K562 (cell line): ENCODE results near the gene OR6S1. TPM values are rescaled to one million over a fixed set of nuclear protein-coding genes. Genes with fewer than 3 reads are reported as not detected.

Source experiments
- ATF7 ChIP-seq: fragments of 450-650 bp; IDR thresholded peaks from 2 replicates; pipeline ENCODE4 v1.7.1; 2014; ENCODE audit warnings: mild to moderate bottlenecking, moderate library complexity
- CC2D1A ChIP-seq: fragments of 450-650 bp; IDR thresholded peaks from 2 replicates; pipeline ENCODE4 v1.6.1; 2017; ENCODE audit warnings: mild to moderate bottlenecking
- CTBP1 ChIP-seq: fragments of 450-650 bp; IDR thresholded peaks from 2 replicates; pipeline ENCODE4 v1.6.1; 2016; ENCODE audit warnings: borderline replicate concordance
- DEAF1 ChIP-seq: fragments of 450-650 bp; formaldehyde crosslinking; IDR thresholded peaks from 2 replicates; pipeline ENCODE4 v1.4.0; 2020; ENCODE audit warnings: mild to moderate bottlenecking, moderate library complexity
- FOXJ3 ChIP-seq: sonication (generic); formaldehyde crosslinking; IDR thresholded peaks from 2 replicates; pipeline ENCODE4 v1.4.0; 2020; ENCODE audit warnings: mild to moderate bottlenecking, missing genetic modification reagents
- NKRF ChIP-seq: fragments of 450-650 bp; IDR thresholded peaks from 2 replicates; pipeline ENCODE4 v1.6.1; 2016; ENCODE audit warnings: borderline replicate concordance
- TBP ChIP-seq: optimal IDR thresholded peaks from 2 replicates; pipeline ENCODE3; 2011; ENCODE audit warnings: low read depth, low read length, improper control_type of control experiment
- ZNF764 ChIP-seq: fragments of 250-450 bp; sonication (Bioruptor Pico); IDR thresholded peaks from 2 replicates; pipeline ENCODE4 v1.4.0; 2020; ENCODE audit warnings: low read depth, mild to moderate bottlenecking, moderate library complexity
- ZSCAN32 ChIP-seq: fragments of 450-650 bp; formaldehyde crosslinking; IDR thresholded peaks from 2 replicates; pipeline ENCODE4 v1.4.0; 2020; ENCODE audit warnings: mild to moderate bottlenecking, moderate library complexity
- polyA plus RNA-seq, 8 experiments: library from polyadenylated mRNA; depleted of rRNA in 4 of 8; stranded (reverse) in 5 of 8; unstranded in 3 of 8; fragments of >200 nt; fragmentation: Nextera tagmentation in 2 of 8; fragmentation: Illumina TruSeq in 1 of 8; extraction: Ambion mirVana in 2 of 8; extraction: Trizol in 1 of 8; gene quantifications; 2 replicates each; pipeline versions ENCODE4 v1.2.1 to v1.2.3, GENCODE V29; 2011 to 2014; ENCODE audit warnings: inconsistent platforms in 1 of 8, missing spikeins in 1 of 8
- total RNA-seq, 7 experiments: library from RNA; depleted of rRNA in 6 of 7; stranded (reverse); fragments of >200 nt in 6 of 7; fragmentation: Illumina TruSeq in 2 of 7; extraction: Trizol in 2 of 7; gene quantifications; 2 replicates each; pipeline versions ENCODE4 v1.2.1 to v1.2.3, GENCODE V29; 2011 to 2021; ENCODE audit warnings: low replicate concordance in 1 of 7
- TF ChIP-seq, protein P1 (sequence below): fragments of 450-650 bp; IDR thresholded peaks from 2 replicates; pipeline ENCODE4 v1.6.1; 2016; ENCODE audit warnings: low read depth
- TF ChIP-seq, protein P2 (sequence below): fragments of 450-650 bp; formaldehyde crosslinking; IDR thresholded peaks from 2 replicates; pipeline ENCODE4 v1.4.0; 2020; ENCODE audit warnings: mild to moderate bottlenecking, moderate library complexity
- TF ChIP-seq, protein P3 (sequence below): sonication (generic); IDR thresholded peaks from 2 replicates; pipeline ENCODE4 v1.6.1; 2016

Gene OR6S1
- total and polyA plus RNA-seq, 9 of the 15 experiments (the other 6 are each of a cell fraction or from before 2014, with no cell fraction given) = not detected

DNA sequence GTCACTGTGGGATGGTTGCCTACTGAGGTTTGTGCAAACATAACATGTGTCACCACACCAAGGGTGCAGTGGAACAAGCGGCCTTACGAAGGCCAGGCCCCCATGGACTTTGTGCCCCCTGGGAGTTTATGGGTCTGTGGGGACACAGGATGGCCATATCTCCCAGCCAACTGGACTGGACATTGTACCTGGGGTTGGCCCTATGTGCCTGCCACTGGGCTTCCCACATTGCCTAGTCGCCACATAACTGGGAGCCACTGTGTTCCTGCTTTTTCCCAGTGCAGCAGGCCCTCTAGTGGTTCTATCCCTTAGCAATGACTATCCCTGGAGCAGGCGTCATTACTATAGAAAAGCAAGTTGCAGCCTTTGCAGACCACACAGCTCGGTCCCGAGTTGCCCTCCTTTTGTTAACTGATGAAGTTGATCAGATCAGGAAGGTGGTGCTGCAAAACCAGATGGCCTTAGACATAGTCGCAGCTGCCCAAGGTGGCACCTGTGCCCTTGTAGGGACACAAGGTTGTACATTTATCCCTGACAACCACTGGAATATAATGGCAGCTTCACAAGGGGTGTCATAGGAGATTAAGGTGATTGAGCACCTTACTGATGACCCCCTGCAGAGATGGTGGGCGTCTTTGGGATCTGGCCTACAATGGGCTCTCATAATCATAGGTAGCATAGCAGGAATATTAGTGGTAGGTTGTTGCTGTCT lies 35.1 kb downstream of the OR6S1 start (continued):
- TF ChIP-seq, protein P1, sequence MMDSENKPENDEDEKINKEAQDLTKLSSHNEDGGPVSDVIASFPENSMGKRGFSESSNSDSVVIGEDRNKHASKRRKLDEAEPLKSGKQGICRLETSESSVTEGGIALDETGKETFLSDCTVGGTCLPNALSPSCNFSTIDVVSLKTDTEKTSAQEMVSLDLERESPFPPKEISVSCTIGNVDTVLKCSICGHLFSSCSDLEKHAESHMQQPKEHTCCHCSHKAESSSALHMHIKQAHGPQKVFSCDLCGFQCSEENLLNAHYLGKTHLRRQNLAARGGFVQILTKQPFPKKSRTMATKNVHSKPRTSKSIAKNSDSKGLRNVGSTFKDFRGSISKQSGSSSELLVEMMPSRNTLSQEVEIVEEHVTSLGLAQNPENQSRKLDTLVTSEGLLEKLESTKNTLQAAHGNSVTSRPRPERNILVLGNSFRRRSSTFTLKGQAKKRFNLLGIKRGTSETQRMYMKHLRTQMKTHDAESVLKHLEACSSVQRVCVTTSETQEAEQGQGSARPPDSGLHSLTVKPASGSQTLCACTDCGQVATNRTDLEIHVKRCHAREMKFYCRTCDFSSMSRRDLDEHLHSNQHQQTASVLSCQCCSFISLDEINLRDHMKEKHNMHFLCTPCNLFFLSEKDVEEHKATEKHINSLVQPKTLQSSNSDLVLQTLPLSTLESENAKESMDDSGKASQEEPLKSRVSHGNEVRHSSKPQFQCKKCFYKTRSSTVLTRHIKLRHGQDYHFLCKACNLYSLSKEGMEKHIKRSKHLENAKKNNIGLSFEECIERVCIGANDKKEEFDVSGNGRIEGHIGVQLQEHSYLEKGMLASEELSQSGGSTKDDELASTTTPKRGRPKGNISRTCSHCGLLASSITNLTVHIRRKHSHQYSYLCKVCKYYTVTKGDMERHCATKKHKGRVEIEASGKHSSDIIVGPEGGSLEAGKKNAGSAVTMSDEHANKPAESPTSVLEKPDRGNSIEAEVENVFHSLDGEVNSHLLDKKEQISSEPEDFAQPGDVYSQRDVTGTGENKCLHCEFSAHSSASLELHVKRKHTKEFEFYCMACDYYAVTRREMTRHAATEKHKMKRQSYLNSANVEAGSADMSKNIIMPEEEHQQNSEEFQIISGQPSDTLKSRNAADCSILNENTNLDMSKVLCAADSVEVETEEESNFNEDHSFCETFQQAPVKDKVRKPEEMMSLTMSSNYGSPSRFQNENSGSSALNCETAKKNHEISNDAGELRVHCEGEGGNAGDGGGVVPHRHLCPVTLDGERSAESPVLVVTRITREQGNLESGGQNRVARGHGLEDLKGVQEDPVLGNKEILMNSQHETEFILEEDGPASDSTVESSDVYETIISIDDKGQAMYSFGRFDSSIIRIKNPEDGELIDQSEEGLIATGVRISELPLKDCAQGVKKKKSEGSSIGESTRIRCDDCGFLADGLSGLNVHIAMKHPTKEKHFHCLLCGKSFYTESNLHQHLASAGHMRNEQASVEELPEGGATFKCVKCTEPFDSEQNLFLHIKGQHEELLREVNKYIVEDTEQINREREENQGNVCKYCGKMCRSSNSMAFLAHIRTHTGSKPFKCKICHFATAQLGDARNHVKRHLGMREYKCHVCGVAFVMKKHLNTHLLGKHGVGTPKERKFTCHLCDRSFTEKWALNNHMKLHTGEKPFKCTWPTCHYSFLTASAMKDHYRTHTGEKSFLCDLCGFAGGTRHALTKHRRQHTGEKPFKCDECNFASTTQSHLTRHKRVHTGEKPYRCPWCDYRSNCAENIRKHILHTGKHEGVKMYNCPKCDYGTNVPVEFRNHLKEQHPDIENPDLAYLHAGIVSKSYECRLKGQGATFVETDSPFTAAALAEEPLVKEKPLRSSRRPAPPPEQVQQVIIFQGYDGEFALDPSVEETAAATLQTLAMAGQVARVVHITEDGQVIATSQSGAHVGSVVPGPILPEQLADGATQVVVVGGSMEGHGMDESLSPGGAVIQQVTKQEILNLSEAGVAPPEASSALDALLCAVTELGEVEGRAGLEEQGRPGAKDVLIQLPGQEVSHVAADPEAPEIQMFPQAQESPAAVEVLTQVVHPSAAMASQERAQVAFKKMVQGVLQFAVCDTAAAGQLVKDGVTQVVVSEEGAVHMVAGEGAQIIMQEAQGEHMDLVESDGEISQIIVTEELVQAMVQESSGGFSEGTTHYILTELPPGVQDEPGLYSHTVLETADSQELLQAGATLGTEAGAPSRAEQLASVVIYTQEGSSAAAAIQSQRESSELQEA = no peak
- TF ChIP-seq, protein P2, sequence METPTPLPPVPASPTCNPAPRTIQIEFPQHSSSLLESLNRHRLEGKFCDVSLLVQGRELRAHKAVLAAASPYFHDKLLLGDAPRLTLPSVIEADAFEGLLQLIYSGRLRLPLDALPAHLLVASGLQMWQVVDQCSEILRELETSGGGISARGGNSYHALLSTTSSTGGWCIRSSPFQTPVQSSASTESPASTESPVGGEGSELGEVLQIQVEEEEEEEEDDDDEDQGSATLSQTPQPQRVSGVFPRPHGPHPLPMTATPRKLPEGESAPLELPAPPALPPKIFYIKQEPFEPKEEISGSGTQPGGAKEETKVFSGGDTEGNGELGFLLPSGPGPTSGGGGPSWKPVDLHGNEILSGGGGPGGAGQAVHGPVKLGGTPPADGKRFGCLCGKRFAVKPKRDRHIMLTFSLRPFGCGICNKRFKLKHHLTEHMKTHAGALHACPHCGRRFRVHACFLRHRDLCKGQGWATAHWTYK (CRISPR knock-in tag) = peak; percentile 90
- TF ChIP-seq TBP (no peak), CC2D1A (0 out of 2 replicates have a peak, but pooled peaks have one; percentile 25), ATF7 (no peak), CTBP1 (peak; percentile 47; the same call in 1 of the 2 replicates), ZNF764 (CRISPR knock-in tag) (no peak), FOXJ3 (CRISPR knock-in tag) (no peak), ZSCAN32 (CRISPR knock-in tag) (no peak), NKRF (no peak), DEAF1 (CRISPR knock-in tag) (peak; percentile 63; the same call in 1 of the 2 replicates)
- TF ChIP-seq, protein P3, sequence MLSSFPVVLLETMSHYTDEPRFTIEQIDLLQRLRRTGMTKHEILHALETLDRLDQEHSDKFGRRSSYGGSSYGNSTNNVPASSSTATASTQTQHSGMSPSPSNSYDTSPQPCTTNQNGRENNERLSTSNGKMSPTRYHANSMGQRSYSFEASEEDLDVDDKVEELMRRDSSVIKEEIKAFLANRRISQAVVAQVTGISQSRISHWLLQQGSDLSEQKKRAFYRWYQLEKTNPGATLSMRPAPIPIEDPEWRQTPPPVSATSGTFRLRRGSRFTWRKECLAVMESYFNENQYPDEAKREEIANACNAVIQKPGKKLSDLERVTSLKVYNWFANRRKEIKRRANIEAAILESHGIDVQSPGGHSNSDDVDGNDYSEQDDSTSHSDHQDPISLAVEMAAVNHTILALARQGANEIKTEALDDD = peak; percentile 24; the same call in 1 of the 2 replicates
